Umbilical cord (tissue), 2 donors: ENCODE measurements around the gene PRKD2. TPM values are rescaled to one million over a fixed set of nuclear protein-coding genes. Genes with fewer than 3 reads are reported as not detected.
"Not testable (repeated sequence)": the region's sequence is repeated elsewhere in the genome, so short reads cannot be mapped to it uniquely, and the experiment has no call there.

Experiments
- DNase-seq: peaks from one replicate; pipeline ENCODE4 v3.0.0-alpha.2; 2015; ENCODE audit warnings: low spot score
- total RNA-seq: library from RNA; depleted of rRNA; stranded (reverse); fragments of >200 nt; gene quantifications from one replicate; pipeline ENCODE4 v1.2.3, GENCODE V29; 2014; ENCODE audit warnings: low replicate concordance; ENCODE audit not compliant: insufficient read depth

PRKD2 gene
- total RNA-seq, 1 donor from 2014 or later, result 9.6 TPM

DNA sequence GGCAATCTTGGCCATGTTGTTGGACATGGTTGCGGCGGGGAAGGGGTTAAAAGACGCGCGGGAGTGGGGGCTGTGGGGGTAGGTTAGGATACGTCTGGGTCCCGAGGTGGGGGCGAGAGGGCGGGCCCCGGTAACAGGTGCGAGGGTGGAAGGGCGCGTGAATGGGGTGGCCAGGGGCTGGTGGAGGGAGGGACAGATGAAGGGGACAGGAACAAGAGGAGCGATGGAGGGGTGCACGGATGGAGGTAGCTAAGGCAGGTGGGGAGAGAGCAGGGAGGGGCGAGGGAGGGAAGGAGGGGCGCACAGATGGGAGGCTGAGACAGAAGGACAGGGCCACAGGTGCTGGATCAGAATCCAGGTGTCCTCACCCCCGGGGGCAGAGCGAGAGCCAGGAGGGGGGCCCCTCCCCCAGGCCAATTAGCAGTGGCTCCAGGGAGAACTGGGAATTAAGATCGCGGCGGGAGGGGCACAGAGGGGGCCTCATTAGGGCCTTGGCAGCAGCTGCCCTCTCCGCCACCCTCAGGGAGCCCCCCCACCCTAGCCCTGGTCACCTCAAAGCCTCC lies 82.2 kb downstream of the PRKD2 start:
- DNase-seq, result no peak

DNA sequence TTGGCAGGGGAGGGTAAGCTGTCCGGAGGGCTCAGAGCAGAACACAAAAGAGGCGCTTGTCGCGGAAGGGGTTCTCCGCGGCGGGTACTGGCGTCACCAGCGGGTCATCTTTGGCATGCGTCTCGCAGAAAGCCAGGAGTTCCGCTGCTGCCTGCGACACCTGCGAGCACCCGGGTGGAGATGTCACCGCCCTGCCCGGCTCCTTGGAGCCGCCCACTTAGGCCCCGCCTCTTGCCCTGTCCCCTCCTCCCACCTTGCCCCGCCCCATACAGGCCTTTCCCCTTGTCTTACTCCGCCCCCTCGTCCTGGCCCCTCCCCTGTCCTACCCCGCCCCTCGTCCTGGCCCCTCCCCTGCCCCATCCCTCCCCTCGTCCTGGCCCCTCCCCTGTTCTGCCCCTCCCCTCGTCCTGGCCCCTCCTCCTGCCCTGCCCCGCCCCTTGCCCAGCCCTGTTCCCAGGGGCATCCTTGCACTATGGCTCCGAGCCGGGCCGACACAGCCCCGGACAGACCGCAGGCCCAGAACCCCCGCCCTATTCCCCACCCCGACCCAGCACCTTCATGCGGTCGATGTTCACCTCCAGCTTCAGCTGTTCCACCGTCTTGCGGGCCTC lies 82.8 kb downstream of the PRKD2 start:
- peak; percentile 46 for DNase-seq

GRCh38 chr19:46633130-46633529 lies 83.8 kb downstream of the PRKD2 start:
- DNase-seq, result no peak

GRCh38 chr19:46631481-46631880 lies 85.4 kb downstream of the PRKD2 start:
- DNase-seq, result peak; percentile 66

DNA sequence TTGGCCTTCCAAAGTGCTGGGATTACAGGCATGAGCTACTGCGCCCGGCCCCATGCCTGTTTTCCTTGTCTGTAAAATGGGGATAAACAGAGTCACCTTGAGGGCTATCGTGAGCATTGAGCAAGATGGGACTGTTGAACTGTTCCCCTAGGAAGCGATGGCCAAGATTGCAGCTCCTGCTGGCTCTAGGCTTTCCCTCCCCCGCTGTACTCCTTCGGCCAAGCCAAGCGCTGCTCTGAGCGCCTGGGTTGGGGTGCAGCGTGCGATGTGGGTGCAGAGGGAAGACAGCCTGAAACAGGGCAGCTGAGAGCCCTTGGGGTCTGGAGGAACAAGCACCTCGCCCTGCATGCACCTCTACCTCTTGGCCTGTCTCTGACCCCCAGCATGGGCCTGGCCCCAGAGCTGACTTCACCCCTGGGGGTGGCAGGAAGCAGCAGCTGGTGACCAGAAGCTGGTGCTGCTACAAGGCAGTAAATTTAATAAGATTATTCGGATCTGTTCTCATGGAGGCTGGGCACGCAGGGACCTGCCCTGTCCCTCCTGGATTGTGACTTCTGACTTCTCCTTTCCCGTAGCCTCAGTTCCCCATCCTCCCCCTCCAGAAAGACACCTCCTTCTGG lies 86.2 kb downstream of the PRKD2 start:
- DNase-seq, result no peak

DNA sequence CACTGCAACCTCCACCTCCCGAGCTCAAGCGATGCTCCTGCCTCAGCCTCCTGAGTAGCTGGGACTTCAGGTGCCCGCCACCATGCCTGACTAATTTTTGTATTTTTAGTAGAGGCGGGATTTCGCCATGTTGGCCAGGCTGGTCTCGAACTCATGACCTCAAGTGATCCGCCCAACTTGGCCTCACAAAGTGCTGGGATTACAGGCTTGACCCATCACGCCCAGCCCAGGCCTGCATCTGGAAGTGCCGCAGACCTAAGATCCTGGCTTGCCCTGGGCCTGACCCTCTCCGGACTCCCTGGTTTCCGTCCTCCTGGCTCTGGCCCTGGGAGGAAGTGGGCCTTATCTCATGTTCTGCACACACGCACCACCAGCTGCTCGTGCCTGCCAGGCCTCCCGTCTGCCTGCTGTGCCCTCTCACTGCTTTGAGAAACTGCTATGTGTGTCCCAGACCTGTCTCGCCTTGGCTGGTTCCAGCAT lies 87.3 kb downstream of the PRKD2 start:
- DNase-seq, result peak; percentile 65

- not testable (repeated sequence) for DNase-seq
Measured at GRCh38 chr19:46628970-46629369, 87.9 kb downstream of the PRKD2 start.

- DNase-seq, result no peak
Measured at GRCh38 chr19:46626446-46626845, 90.5 kb downstream of the PRKD2 start.

GRCh38 chr19:46625731-46626130 lies 91.2 kb downstream of the PRKD2 start:
- no peak for DNase-seq

DNA sequence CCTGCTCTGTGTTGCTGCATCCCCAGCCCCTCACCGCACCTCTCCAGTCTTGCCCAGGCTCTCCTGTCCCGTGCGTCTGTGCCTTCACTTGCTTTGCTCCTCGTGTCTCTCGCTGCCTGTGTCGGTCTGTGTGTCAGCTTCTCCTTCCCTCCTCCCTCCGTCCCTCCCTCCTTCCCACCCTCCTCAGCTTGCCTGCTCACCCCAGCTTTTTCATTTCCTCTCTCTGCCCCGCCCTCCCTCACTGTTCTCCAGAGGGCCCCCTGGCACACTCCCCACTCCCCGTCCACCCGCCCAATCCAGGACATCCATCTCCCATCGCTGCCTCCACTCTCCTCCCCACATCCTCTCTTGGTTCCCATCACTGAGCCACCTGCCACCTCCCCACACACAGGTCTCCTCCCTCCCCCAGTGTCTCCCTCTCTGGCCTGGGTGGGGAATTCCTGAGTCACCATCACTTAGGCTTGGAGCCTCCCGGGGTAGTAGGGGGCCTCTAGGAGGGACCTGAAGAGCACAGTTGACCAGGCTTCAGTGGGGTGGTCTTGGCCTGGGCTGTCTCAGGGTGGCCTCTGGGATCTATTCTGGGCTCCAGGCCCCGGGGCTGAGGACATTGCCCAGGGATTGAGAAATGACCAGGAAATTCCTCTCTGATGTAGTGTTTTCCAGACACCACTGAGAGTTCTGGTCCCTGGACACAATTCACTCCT lies 91.8 kb downstream of the PRKD2 start, which contains the start of gene PTGIR:
TSS of gene PTGIR (minus strand) at position 132 of the 704 bp plus-strand sequence. CDS start 864 bp downstream, outside the sequence.
- DNase-seq, result peak; percentile 84

Other genes with a start within 250 kb of the PRKD2 start
- gene PNMA8A, start 245.6 kb downstream of the PRKD2 start, total RNA-seq, result 10.4 TPM
- 3.1 TPM for gene PNMA8B, start 221.2 kb downstream of the PRKD2 start, total RNA-seq
- 82.8 TPM for gene CALM3, start 115.8 kb downstream of the PRKD2 start, total RNA-seq
- 22.6 TPM for gene PTGIR, start 92.0 kb downstream of the PRKD2 start, total RNA-seq
- not detected for gene GNG8, start 80.9 kb downstream of the PRKD2 start, total RNA-seq
- 26.7 TPM for gene DACT3, start 55.9 kb downstream of the PRKD2 start, total RNA-seq
- 27.0 TPM for gene FKRP, start 28.9 kb upstream of the PRKD2 start, total RNA-seq
- 41.9 TPM for gene STRN4, start 29.3 kb upstream of the PRKD2 start, total RNA-seq
- gene SLC1A5, start 71.5 kb upstream of the PRKD2 start, total RNA-seq, result 76.6 TPM
- 159 TPM for gene AP2S1, start 133.7 kb upstream of the PRKD2 start, total RNA-seq
- 26.5 TPM for gene ARHGAP35, start 143.9 kb upstream of the PRKD2 start, total RNA-seq